Right ventricle myocardium inferior (tissue), 1 donor: ENCODE measurements around the gene UGCG. TPM values are rescaled to one million over a fixed set of nuclear protein-coding genes. Genes with fewer than 3 reads are reported as not detected.
A peak's percentile ranks its signal among the peaks of the same experiment; 100 is the strongest.
"Not testable (repeated sequence)": the region's sequence is repeated elsewhere in the genome, so short reads cannot be mapped to it uniquely, and the experiment has no call there.

Experiments used
- ATAC-seq: fragments of 200-7000 bp; cut with Tn5 transposase; one replicate; pipeline ENCODE4 v1.9.1; 2020; ENCODE audit warnings: mild to moderate bottlenecking, moderate library complexity
- DNase-seq: peaks from one replicate; pipeline ENCODE4 v3.0.0; 2021; ENCODE audit errors: missing footprints
- intact Hi-C: fragments of 100-400 bp; cut with DNase I; formaldehyde crosslinking; loops from one replicate; pipeline ENCODE4 v1.11.0; 2022
- total RNA-seq: library from RNA; stranded (reverse); fragmentation: NEBNext Ultra II Directional; extraction: Animal tissue kit (Norgen Biotek cat#: 25700); gene quantifications from one replicate; pipeline ENCODE4 v1.2.1, GENCODE V29; 2021
- donor health status: DM: no; HTN: yes; CAD: no; lungs with severe emphysema.

Gene UGCG
- total RNA-seq, 1 donor from 2014 or later, result 12.8 TPM

GRCh38 chr9:111886983-111887718 lies 9.5 kb upstream of the UGCG start:
- DNase-seq (no peak), ATAC-seq (no peak)
- intact Hi-C loops, result no loop called here

GRCh38 chr9:111890334-111890733 lies 6.3 kb upstream of the UGCG start:
- no peak for DNase-seq
- intact Hi-C loops, result loop anchor here (10.0 kb wide), 1 partner anchor 126 kb away; no protein-coding TSS in a partner anchor
- ATAC-seq, result no peak

- DNase-seq, ATAC-seq: not testable (repeated sequence)
- intact Hi-C loops, result loop anchor here (10.0 kb wide), 1 partner anchor 126 kb away; no protein-coding TSS in a partner anchor
Observed at GRCh38 chr9:111890867-111891266, 5.7 kb upstream of the UGCG start.

- intact Hi-C loops, result loop anchor here (10.0 kb wide), 1 partner anchor 127 kb away; no protein-coding TSS in a partner anchor
- no peak for DNase-seq
- ATAC-seq, result no peak
Observed at GRCh38 chr9:111891910-111892499, 4.6 kb upstream of the UGCG start.

GRCh38 chr9:111896942-111897600 lies 457 bp downstream of the UGCG start:
- peak; percentile 82 for DNase-seq
- ATAC-seq, result peak; percentile 63
- intact Hi-C loops, result loop anchor here (1.0 to 10.0 kb wide), 4 partner anchors 18 to 435 kb away; partner anchors contain the start of gene PTBP3

GRCh38 chr9:111897601-111898137 lies 1.1 kb downstream of the UGCG start:
- DNase-seq (no peak), ATAC-seq (no peak)
- intact Hi-C loops, result loop anchor here (1.0 to 10.0 kb wide), 4 partner anchors 18 to 435 kb away; partner anchors contain the start of gene PTBP3

- DNase-seq, result no peak
- intact Hi-C loops, result loop anchor here (5.0 to 10.0 kb wide), 2 partner anchors 134 to 434 kb away; partner anchors contain the start of gene PTBP3
- no peak for ATAC-seq
Observed at GRCh38 chr9:111898331-111899096, 1.9 kb downstream of the UGCG start.

- no peak for ATAC-seq
- intact Hi-C loops, result no loop called here
- no peak for DNase-seq
Observed at GRCh38 chr9:111900151-111900857, 3.7 kb downstream of the UGCG start.

- DNase-seq (no peak), ATAC-seq (no peak)
- intact Hi-C loops, result no loop called here
Observed at GRCh38 chr9:111900858-111901612, 4.4 kb downstream of the UGCG start.

GRCh38 chr9:111902391-111903139 lies 6.0 kb downstream of the UGCG start:
- intact Hi-C loops, result no loop called here
- no peak for ATAC-seq
- DNase-seq, result no peak

- ATAC-seq, intact Hi-C loops, DNase-seq: not testable (repeated sequence)
Observed at GRCh38 chr9:111903535-111903934, 6.9 kb downstream of the UGCG start.

- intact Hi-C loops, result no loop called here
- DNase-seq (no peak), ATAC-seq (no peak)
Observed at GRCh38 chr9:111904026-111904425, 7.4 kb downstream of the UGCG start.

- intact Hi-C loops, result no loop called here
- DNase-seq (no peak), ATAC-seq (no peak)
Observed at GRCh38 chr9:111904891-111905291, 8.3 kb downstream of the UGCG start.

- no peak for ATAC-seq
- no peak for DNase-seq
- intact Hi-C loops, result no loop called here
Observed at GRCh38 chr9:111907147-111907546, 10.5 kb downstream of the UGCG start.

- intact Hi-C loops, result no loop called here
- DNase-seq (no peak), ATAC-seq (no peak)
Observed at GRCh38 chr9:111909444-111909843, 12.8 kb downstream of the UGCG start.

GRCh38 chr9:111910428-111910827 lies 13.8 kb downstream of the UGCG start:
- ATAC-seq, result no peak
- intact Hi-C loops, result no loop called here
- DNase-seq, result no peak

- intact Hi-C loops, result no loop called here
- no peak for ATAC-seq
- DNase-seq, result no peak
Observed at GRCh38 chr9:111913159-111913558, 16.5 kb downstream of the UGCG start.
